Trophoblast cell (in vitro differentiated cells and primary cell): ENCODE measurements around the gene HERPUD2.
"Not testable (repeated sequence)": the region's sequence is repeated elsewhere in the genome, so short reads cannot be mapped to it uniquely, and the experiment has no call there.

Experiments
- DNase-seq, 2 donors: peaks; one replicate each; pipeline ENCODE4 v3.0.0-alpha.2; 2016
- H2AFZ ChIP-seq: 2 replicates; pipeline ENCODE4 v1.6.1; 2013; ENCODE audit warnings: low read length, moderate library complexity, mild to moderate bottlenecking; ENCODE audit not compliant: insufficient read depth, poor library complexity
- H2AK5ac ChIP-seq: 2 replicates; pipeline ENCODE4 v1.6.1; 2013; ENCODE audit warnings: mild to moderate bottlenecking, low read length
- H2BK120ac ChIP-seq: 2 replicates; pipeline ENCODE4 v1.6.1; 2013; ENCODE audit warnings: low read length, mild to moderate bottlenecking, moderate library complexity; ENCODE audit not compliant: insufficient read depth, poor library complexity
- H2BK12ac ChIP-seq: 2 replicates; pipeline ENCODE4 v1.6.1; 2013; ENCODE audit warnings: mild to moderate bottlenecking, low read length, moderate library complexity
- H2BK5ac ChIP-seq: 2 replicates; pipeline ENCODE4 v1.6.1; 2013; ENCODE audit warnings: low read length, low read depth, moderate library complexity, mild to moderate bottlenecking; ENCODE audit not compliant: poor library complexity
- H3K14ac ChIP-seq: 2 replicates; pipeline ENCODE4 v1.6.1; 2013; ENCODE audit warnings: mild to moderate bottlenecking, low read length
- H3K18ac ChIP-seq: 2 replicates; pipeline ENCODE4 v1.6.1; 2013; ENCODE audit warnings: mild to moderate bottlenecking, low read length
- H3K23ac ChIP-seq: 2 replicates; pipeline ENCODE4 v1.6.1; 2013; ENCODE audit warnings: low read length
- H3K27ac ChIP-seq: 2 replicates; pipeline ENCODE4 v1.5.1; 2013; ENCODE audit warnings: low read depth, mild to moderate bottlenecking, inconsistent platforms, low read length, moderate library complexity
- H3K27me3 ChIP-seq: 2 replicates; pipeline ENCODE4 v1.6.1; 2013; ENCODE audit warnings: inconsistent platforms, mild to moderate bottlenecking, low read length, moderate library complexity; ENCODE audit not compliant: insufficient read depth
- H3K36me3 ChIP-seq, 2 experiments: 1 replicate in 1 of 2; 2 replicates in 1 of 2; pipeline ENCODE4 v1.6.1; 2013; ENCODE audit warnings: low read length in 2 of 2, mild to moderate bottlenecking in 2 of 2, moderate library complexity in 1 of 2; ENCODE audit not compliant: insufficient read depth in 2 of 2, control insufficient read depth in 1 of 2
- H3K4ac ChIP-seq: 2 replicates; pipeline ENCODE4 v1.6.1; 2013; ENCODE audit warnings: low read depth, mild to moderate bottlenecking, low read length, moderate library complexity
- H3K4me1 ChIP-seq, 2 experiments: 1 replicate in 1 of 2; 2 replicates in 1 of 2; pipeline ENCODE4 v1.6.1; 2013; ENCODE audit warnings: low read length in 2 of 2, mild to moderate bottlenecking in 2 of 2, moderate library complexity in 1 of 2; ENCODE audit not compliant: insufficient read depth in 2 of 2, control insufficient read depth in 1 of 2
- H3K4me2 ChIP-seq: 2 replicates; pipeline ENCODE4 v1.6.1; 2013; ENCODE audit warnings: inconsistent platforms, mild to moderate bottlenecking, low read length, moderate library complexity
- H3K4me3 ChIP-seq: 2 replicates; pipeline ENCODE4 v1.5.1; 2013; ENCODE audit warnings: mild to moderate bottlenecking, low read depth, low read length, inconsistent platforms
- H3K79me1 ChIP-seq: one replicate; pipeline ENCODE4 v1.6.1; 2013; ENCODE audit warnings: low read length
- H3K79me2 ChIP-seq: 2 replicates; pipeline ENCODE4 v1.6.1; 2013; ENCODE audit warnings: low read length, mild to moderate bottlenecking; ENCODE audit not compliant: control insufficient read depth, insufficient read depth, poor library complexity
- H3K9ac ChIP-seq: 2 replicates; pipeline ENCODE4 v1.6.1; 2013; ENCODE audit warnings: mild to moderate bottlenecking, low read length
- H3K9me3 ChIP-seq: 2 replicates; pipeline ENCODE4 v1.6.1; 2013; ENCODE audit warnings: low read depth, mild to moderate bottlenecking, control low read depth, inconsistent platforms, low read length; ENCODE audit not compliant: insufficient read depth
- H4K12ac ChIP-seq: 2 replicates; pipeline ENCODE4 v1.6.1; 2013; ENCODE audit warnings: low read depth, mild to moderate bottlenecking, low read length, moderate library complexity
- H4K8ac ChIP-seq: 2 replicates; pipeline ENCODE4 v1.6.1; 2013; ENCODE audit warnings: low read depth, mild to moderate bottlenecking, low read length, moderate library complexity
- H4K91ac ChIP-seq: one replicate; pipeline ENCODE4 v1.6.1; 2013; ENCODE audit warnings: low read depth, mild to moderate bottlenecking, low read length, moderate library complexity
- WGBS: extraction: QIAGEN DNeasy Blood & Tissue Kit; methylation state at CpG from one replicate; pipeline ENCODE4 v1.1.7; 2013; ENCODE audit warnings: missing lambda C conversion rate; ENCODE audit not compliant: insufficient read length, insufficient coverage; ENCODE audit errors: extremely low coverage; 5-methylcytosine and 5-hydroxymethylcytosine counted together

Gene HERPUD2

DNA sequence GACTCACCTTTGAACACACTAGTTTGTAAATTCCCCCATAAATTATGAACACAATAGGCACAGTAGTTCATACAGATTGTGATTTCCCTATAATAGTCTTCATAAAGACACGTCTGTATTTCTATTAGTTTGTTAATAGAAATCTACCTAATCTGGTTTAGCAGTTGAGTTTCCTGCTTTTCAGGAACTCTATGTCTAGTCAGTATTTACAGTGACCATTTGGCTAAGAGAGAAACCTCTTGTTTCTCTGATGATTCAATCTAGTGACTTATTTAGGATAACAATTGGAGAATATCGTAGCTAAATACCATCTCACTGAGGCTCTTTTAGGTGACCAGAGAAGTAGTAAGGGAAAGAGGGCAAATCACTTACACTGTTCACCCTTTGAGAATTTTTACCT, 5.9 kb upstream of the HERPUD2 start:
- Histone ChIP-seq H4K12ac (no peak overlapping the region), H3K36me3 (no peaks in the 10 kb centered on the region), H2AFZ (no peak overlapping the region), H3K4me3 (no peak overlapping the region), H2AK5ac (no peak overlapping the region), H3K4me1 (peaks cover 12 to 15% of the 10 kb centered on the region in 2 experiments), H3K18ac (no peak overlapping the region), H3K27ac (no peak overlapping the region), H3K4me2 (no peak overlapping the region), H4K8ac (no peak overlapping the region), H3K79me2 (no peaks in the 10 kb centered on the region), H3K14ac (no peak overlapping the region), H4K91ac (no peak overlapping the region), H3K9ac (no peak overlapping the region), H3K79me1 (peaks cover 2% of the 10 kb centered on the region), H2BK120ac (no peak overlapping the region), H3K9me3 (no peaks in the 10 kb centered on the region), H3K23ac (no peak overlapping the region), H2BK5ac (no peak overlapping the region), H3K4ac (no peak overlapping the region), H3K27me3 (no peaks in the 10 kb centered on the region), H2BK12ac (no peak overlapping the region)
- WGBS: no CpG with 5 or more reads among the region's 2 CpGs
- no peak for DNase-seq

GRCh38 chr7:35700333-35700732, 5.4 kb upstream of the HERPUD2 start:
- Histone ChIP-seq H2BK5ac (no peak overlapping the region), H3K4me2 (no peak overlapping the region), H3K23ac (no peak overlapping the region), H4K91ac (no peak overlapping the region), H3K4ac (no peak overlapping the region), H3K27ac (no peak overlapping the region), H3K4me1 (peaks cover 12 to 18% of the 10 kb centered on the region in 2 experiments), H2AK5ac (no peak overlapping the region), H4K12ac (no peak overlapping the region), H3K79me2 (peaks cover 2% of the 10 kb centered on the region), H4K8ac (no peak overlapping the region), H3K14ac (no peak overlapping the region), H2BK12ac (no peak overlapping the region), H3K9me3 (no peaks in the 10 kb centered on the region), H2BK120ac (no peak overlapping the region), H2AFZ (no peak overlapping the region), H3K36me3 (no peaks in the 10 kb centered on the region), H3K9ac (no peak overlapping the region), H3K4me3 (no peak overlapping the region), H3K18ac (no peak overlapping the region), H3K79me1 (peaks cover 3% of the 10 kb centered on the region), H3K27me3 (no peaks in the 10 kb centered on the region)
- DNase-seq: no peak

GRCh38 chr7:35699796-35700305, 4.9 kb upstream of the HERPUD2 start:
- Histone ChIP-seq H3K4me1 (peaks cover 12 to 18% of the 10 kb centered on the region in 2 experiments), H3K4me2 (no peak overlapping the region), H2AFZ (no peak overlapping the region), H3K9me3 (no peaks in the 10 kb centered on the region), H3K27ac (no peak overlapping the region), H3K18ac (no peak overlapping the region), H3K79me2 (peaks cover 5% of the 10 kb centered on the region), H3K14ac (no peak overlapping the region), H3K36me3 (no peaks in the 10 kb centered on the region), H3K4me3 (no peak overlapping the region), H3K27me3 (no peaks in the 10 kb centered on the region), H2BK12ac (no peak overlapping the region), H4K91ac (no peak overlapping the region), H3K4ac (no peak overlapping the region), H2AK5ac (no peak overlapping the region), H2BK120ac (no peak overlapping the region), H4K8ac (no peak overlapping the region), H3K23ac (no peak overlapping the region), H2BK5ac (no peak overlapping the region), H4K12ac (no peak overlapping the region), H3K9ac (no peak overlapping the region), H3K79me1 (peaks cover 6% of the 10 kb centered on the region)
- no CpG with 5 or more reads among the region's 2 CpGs for WGBS
- DNase-seq: no peak

DNA sequence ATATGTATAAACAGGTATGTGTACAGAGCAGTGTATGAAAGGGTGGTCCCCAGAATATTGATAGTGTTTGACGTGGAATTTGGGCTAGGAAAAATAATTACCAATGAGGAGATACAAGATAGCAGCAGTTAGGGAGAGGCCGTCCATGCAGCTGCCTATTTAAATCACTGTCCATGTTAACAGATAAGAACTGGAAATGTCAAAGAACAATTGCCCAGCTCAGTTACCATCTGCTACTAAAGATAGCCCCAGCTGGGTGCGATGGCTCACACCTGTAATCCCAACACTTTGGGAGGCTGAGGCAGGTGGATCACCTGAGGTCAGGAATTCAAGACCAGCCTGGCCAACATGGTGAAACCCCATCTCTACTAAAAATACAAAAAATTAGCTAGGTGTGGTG, 3.4 kb upstream of the HERPUD2 start:
- H4K91ac ChIP-seq, H2AFZ ChIP-seq, H3K18ac ChIP-seq, H4K8ac ChIP-seq, H3K23ac ChIP-seq, DNase-seq, H3K27ac ChIP-seq, H2AK5ac ChIP-seq, H4K12ac ChIP-seq, H3K4me3 ChIP-seq, H3K36me3 ChIP-seq, H2BK120ac ChIP-seq, H3K9ac ChIP-seq, H3K4me2 ChIP-seq, H2BK5ac ChIP-seq, H3K27me3 ChIP-seq, H3K4ac ChIP-seq, H3K9me3 ChIP-seq, H2BK12ac ChIP-seq, H3K14ac ChIP-seq: not testable (repeated sequence)
- Histone ChIP-seq H3K79me1 (peaks cover 13% of the 10 kb centered on the region), H3K4me1 (peaks cover 12 to 18% of the 10 kb centered on the region in 2 experiments), H3K79me2 (peaks cover 13% of the 10 kb centered on the region)
- WGBS: no CpG with 5 or more reads among the region's 3 CpGs
